ENCODE measurements around the gene CREB5. TPM values are rescaled to one million over a fixed set of nuclear protein-coding genes. Genes with fewer than 3 reads are reported as not detected.

Gene CREB5
- total RNA-seq, 6 donors from 2014 or later: 8.3 to 34.6 (median 15.3) TPM

GRCh38 chr7:28787106-28787505 lies 374.8 kb downstream of the CREB5 start:
- H3K9me3 ChIP-seq: no peaks in the 10 kb centered on the region
- peak in 1 of 2 donors; percentile 22 for ATAC-seq (ENCODE audit: low FRiP score in 2 of 2)
- H3K27me3 ChIP-seq: no peaks in the 10 kb centered on the region

DNA sequence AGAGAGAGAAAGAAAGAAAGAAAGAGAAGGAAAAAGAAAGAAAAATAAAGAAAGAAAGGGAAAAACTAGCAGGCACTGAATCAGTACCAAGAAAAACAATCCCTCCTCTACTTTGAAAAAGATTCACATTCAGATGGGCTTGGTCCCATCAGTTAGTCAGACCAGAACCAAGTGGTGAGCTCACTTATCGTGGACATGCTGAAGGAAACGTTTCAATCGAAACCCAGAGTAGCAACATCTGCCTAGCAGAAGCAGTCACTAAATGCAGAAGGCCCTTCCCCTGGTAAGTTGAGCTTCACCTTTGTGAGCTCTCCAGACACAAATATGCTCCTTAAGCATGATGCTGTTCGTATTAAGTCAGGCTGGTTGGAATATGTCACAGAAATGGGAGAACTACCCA lies 378.1 kb downstream of the CREB5 start:
- ATAC-seq (ENCODE audit: low FRiP score in 2 of 2) (peak in 1 of 2 donors; percentile 54), DNase-seq (no peak)
- TF ChIP-seq POLR2AphosphoS5 (IDR thresholded peaks at IDR 0.05) (no peak), POLR2A (IDR thresholded peaks at IDR 0.05) (no peak), CTCF (IDR thresholded peaks at IDR 0.05) (no peak)
- 92 to 95% methylated on average over 4 of the region's 4 CpGs for WGBS, 2 donors
- no peak overlapping the region for H3K4me3 ChIP-seq
- H3K27ac ChIP-seq: no peak overlapping the region
- H3K9me3 ChIP-seq: no peaks in the 10 kb centered on the region
- H3K4me1 ChIP-seq: no peaks in the 10 kb centered on the region
- H3K36me3 ChIP-seq: no peaks in the 10 kb centered on the region
- H3K27me3 ChIP-seq: no peaks in the 10 kb centered on the region

More at GRCh38 chr7:28787106-28787505, 374.8 kb downstream of the CREB5 start:
- TF ChIP-seq CTCF (IDR thresholded peaks at IDR 0.05): no peak
- TF ChIP-seq POLR2A (IDR thresholded peaks at IDR 0.05): no peak
- no peak for TF ChIP-seq POLR2AphosphoS5 (IDR thresholded peaks at IDR 0.05)
- TF ChIP-seq EP300 (IDR thresholded peaks at IDR 0.05): no peak
- Histone ChIP-seq H3K4me1 (peaks cover 0 to 5% (median 0%) of the 10 kb centered on the region in 4 donors), H3K36me3 (no peaks in the 10 kb centered on the region), H3K4me3 (no peak overlapping the region), H3K27ac (no peak overlapping the region)
- no peak for DNase-seq

- Histone ChIP-seq H3K4me3 (no peak overlapping the region), H3K36me3 (no peaks in the 10 kb centered on the region), H3K4me1 (no peaks in the 10 kb centered on the region), H3K27me3 (no peaks in the 10 kb centered on the region), H3K9me3 (no peaks in the 10 kb centered on the region), H3K27ac (no peak overlapping the region)
- no peak for TF ChIP-seq EP300 (IDR thresholded peaks at IDR 0.05)
- TF ChIP-seq CTCF (IDR thresholded peaks at IDR 0.05): no peak
- TF ChIP-seq POLR2AphosphoS5 (IDR thresholded peaks at IDR 0.05): no peak
- TF ChIP-seq POLR2A (IDR thresholded peaks at IDR 0.05): no peak
- ATAC-seq (ENCODE audit: low FRiP score in 2 of 2): no peak
- 81 to 90% methylated on average over 2 of the region's 2 CpGs for WGBS, 2 donors
- DNase-seq: no peak
Measured at GRCh38 chr7:28792858-28793257, 380.5 kb downstream of the CREB5 start.

DNA sequence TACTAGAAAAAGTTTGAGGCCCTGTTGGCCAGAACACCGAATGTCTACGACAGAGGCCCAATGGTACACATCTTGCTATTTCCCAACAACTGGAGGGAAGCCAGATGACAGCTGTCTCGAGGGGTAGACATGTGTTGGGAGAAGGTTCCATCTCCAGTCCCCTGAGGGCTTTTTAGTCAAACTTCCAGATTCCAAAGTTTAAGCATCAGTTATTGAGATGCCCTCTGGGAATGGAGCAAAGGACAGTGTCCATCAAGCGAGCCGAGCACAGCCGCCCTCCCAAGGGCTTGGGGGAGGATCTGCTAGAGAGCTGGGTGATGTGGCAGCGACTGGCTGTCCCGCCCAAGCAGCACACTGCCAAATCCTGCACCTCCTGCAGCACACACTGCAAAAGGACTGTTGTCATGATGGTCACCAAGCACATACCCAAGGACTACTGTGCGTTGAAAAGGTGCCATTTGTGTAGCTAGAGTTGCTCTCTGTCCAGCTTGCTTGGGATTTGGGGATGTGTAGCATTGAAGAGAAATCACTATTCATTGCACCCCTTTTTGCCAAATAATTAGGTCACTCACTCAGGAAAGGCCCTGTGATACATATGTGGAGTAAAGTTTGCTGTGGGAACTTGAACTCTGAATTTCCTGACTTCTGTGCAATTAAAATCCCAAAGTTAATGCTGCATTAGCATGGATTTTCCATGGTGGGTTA lies 381.2 kb downstream of the CREB5 start:
- no peaks in the 10 kb centered on the region for H3K36me3 ChIP-seq
- H3K9me3 ChIP-seq: no peaks in the 10 kb centered on the region
- 76 to 91% methylated on average over 7 to 8 of the region's 9 CpGs for WGBS, 2 donors
- no peak overlapping the region for H3K4me3 ChIP-seq
- DNase-seq (peak in 1 of 2 donors; percentile 33), ATAC-seq (ENCODE audit: low FRiP score in 2 of 2) (peak in 1 of 2 donors; percentile 22)
- H3K27me3 ChIP-seq: no peaks in the 10 kb centered on the region
- no peak for TF ChIP-seq EP300 (IDR thresholded peaks at IDR 0.05)
- no peak for TF ChIP-seq POLR2AphosphoS5 (IDR thresholded peaks at IDR 0.05)
- no peak for TF ChIP-seq POLR2A (IDR thresholded peaks at IDR 0.05)
- no peak for TF ChIP-seq CTCF (IDR thresholded peaks at IDR 0.05)
- H3K4me1 ChIP-seq: no peaks in the 10 kb centered on the region
- no peak overlapping the region for H3K27ac ChIP-seq

GRCh38 chr7:28798274-28798673 lies 386.0 kb downstream of the CREB5 start:
- no peak for DNase-seq
- no peaks in the 10 kb centered on the region for H3K36me3 ChIP-seq
- no peak overlapping the region for H3K27ac ChIP-seq
- no peak overlapping the region for H3K4me3 ChIP-seq
- no peaks in the 10 kb centered on the region for H3K9me3 ChIP-seq
- TF ChIP-seq POLR2AphosphoS5 (IDR thresholded peaks at IDR 0.05): no peak
- peak in 1 of 2 donors; percentile 46 for ATAC-seq (ENCODE audit: low FRiP score in 2 of 2)
- 89 to 94% methylated on average over 15 of the region's 15 CpGs for WGBS, 2 donors
- no peaks in the 10 kb centered on the region for H3K4me1 ChIP-seq
- no peaks in the 10 kb centered on the region for H3K27me3 ChIP-seq
